Fibroblast of lung (primary cell): ENCODE data around the gene HDHD3. TPM values are rescaled to one million over a fixed set of nuclear protein-coding genes. Genes with fewer than 3 reads are reported as not detected.

Experiments used
- DNase-seq, 2 donors: peaks; one replicate each; pipeline versions ENCODE4 v3.0.0 to v3.0.0-alpha.2; 2010; ENCODE audit warnings: low read depth in 2 of 2
- H2AFZ ChIP-seq: 2 replicates; pipeline ENCODE4 v1.5.1; 2012; ENCODE audit warnings: low read length, control low read depth, inconsistent platforms
- H3K27ac ChIP-seq: 2 replicates; pipeline ENCODE4 v1.5.1; 2011; ENCODE audit warnings: low read length, control low read depth; ENCODE audit not compliant: insufficient read depth
- H3K27me3 ChIP-seq: 2 replicates; pipeline ENCODE4 v1.5.1; 2011; ENCODE audit warnings: mild to moderate bottlenecking, low read length; ENCODE audit not compliant: control insufficient read depth, insufficient read depth
- H3K36me3 ChIP-seq: 2 replicates; pipeline ENCODE4 v1.5.1; 2011; ENCODE audit warnings: low read length; ENCODE audit not compliant: control insufficient read depth, insufficient read depth
- H3K4me1 ChIP-seq: 2 replicates; pipeline ENCODE4 v1.5.1; 2011; ENCODE audit warnings: low read length; ENCODE audit not compliant: control insufficient read depth, insufficient read depth; ENCODE audit errors: extremely low read depth
- H3K4me2 ChIP-seq: 2 replicates; pipeline ENCODE4 v1.5.1; 2011; ENCODE audit warnings: low read length, control low read depth; ENCODE audit not compliant: insufficient read depth; ENCODE audit errors: extremely low read depth
- H3K4me3 ChIP-seq, 4 experiments: fragments of 200-600 bp in 1 of 4; sonication (generic) in 1 of 4; replicated peaks in 1 of 4; 2 replicates each; pipeline ENCODE4 v1.5.1; 2011 to 2016; ENCODE audit warnings: low read length in 4 of 4, low read depth in 3 of 4, mild to moderate bottlenecking in 3 of 4, control low read depth in 2 of 4, inconsistent platforms in 1 of 4, mixed read lengths in 1 of 4; ENCODE audit not compliant: insufficient read depth in 1 of 4; ENCODE audit errors: control extremely low read depth in 1 of 4
- H3K79me2 ChIP-seq: 2 replicates; pipeline ENCODE4 v1.5.1; 2012; ENCODE audit warnings: mild to moderate bottlenecking, low read length, inconsistent platforms; ENCODE audit not compliant: control insufficient read depth, insufficient read depth
- H3K9ac ChIP-seq: 2 replicates; pipeline ENCODE4 v1.5.1; 2011; ENCODE audit warnings: mild to moderate bottlenecking, low read length, control low read depth; ENCODE audit not compliant: insufficient read depth
- H3K9me3 ChIP-seq: 2 replicates; pipeline ENCODE4 v1.5.1; 2012; ENCODE audit warnings: low read depth, low read length; ENCODE audit not compliant: control insufficient read depth, insufficient read depth
- H4K20me1 ChIP-seq: 2 replicates; pipeline ENCODE4 v1.5.1; 2011; ENCODE audit warnings: low read length; ENCODE audit not compliant: control insufficient read depth, insufficient read depth; ENCODE audit errors: extremely low read depth
- CTCF ChIP-seq, 2 donors: IDR thresholded peaks in 1 of 2; conservative IDR thresholded peaks in 1 of 2; 1 replicate in 1 of 2; 2 replicates in 1 of 2; pipeline ENCODE4 v1.5.1; 2011 to 2012; ENCODE audit warnings: low read length in 2 of 2, control low read depth in 1 of 2, inconsistent platforms in 1 of 2, low read depth in 1 of 2, mild to moderate bottlenecking in 1 of 2
- EZH2 ChIP-seq: IDR thresholded peaks from 2 replicates; pipeline ENCODE4 v1.5.1; 2012; ENCODE audit warnings: low read length, control low read depth, mild to moderate bottlenecking; ENCODE audit errors: missing control alignments
- polyA plus RNA-seq, 2 donors: library from polyadenylated mRNA; depleted of rRNA in 1 of 2; stranded (reverse) in 1 of 2; unstranded in 1 of 2; fragments of >200 nt; gene quantifications; 2 replicates each; pipeline ENCODE4 v1.2.1, GENCODE V29; 2011 to 2012; ENCODE audit warnings: missing spikeins in 1 of 2
- total RNA-seq: library from RNA; depleted of rRNA; stranded (reverse); fragments of >200 nt; gene quantifications from 2 replicates; pipeline ENCODE4 v1.2.1, GENCODE V29; 2014

HDHD3 gene
- total and polyA plus RNA-seq, 2 donors (not counting 1 experiment from before 2014, with no cell fraction given), result 6.5 to 14.2 TPM

DNA sequence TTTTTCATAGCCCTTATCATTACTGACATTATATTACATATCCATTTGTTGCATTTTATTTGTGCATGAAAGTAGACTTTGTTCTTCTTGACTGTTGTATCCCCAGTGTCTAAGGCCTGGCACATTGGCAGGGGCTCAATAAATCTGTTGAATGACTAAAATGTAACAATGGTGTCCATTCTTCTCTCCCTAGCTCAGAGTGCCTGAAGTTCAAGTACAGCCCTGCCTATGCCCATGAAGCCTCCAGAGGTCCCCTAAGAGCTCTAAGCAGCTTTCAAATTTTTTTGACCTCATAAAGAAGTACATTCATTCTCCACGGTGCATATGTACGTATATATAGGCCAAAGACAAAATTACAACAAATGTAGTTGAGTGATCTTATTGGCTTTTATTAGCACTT, 31.6 kb downstream of the HDHD3 start:
- no peak for TF ChIP-seq CTCF (conservative IDR thresholded peaks at IDR 0.05 in 1 of 2, IDR thresholded peaks at IDR 0.05 in 1 of 2; ENCODE audit: low read depth in 1 of 2, low read length in 2 of 2)
- TF ChIP-seq EZH2, result no peak
- Histone ChIP-seq H4K20me1 (no peaks in the 10 kb centered on the region), H3K27me3 (peaks cover 9% of the 10 kb centered on the region), H3K9ac (no peak overlapping the region), H3K36me3 (no peaks in the 10 kb centered on the region), H3K9me3 (no peaks in the 10 kb centered on the region), H3K4me1 (no peaks in the 10 kb centered on the region), H3K27ac (no peak overlapping the region), H3K4me3 (no peak overlapping the region), H2AFZ (no peak overlapping the region), H3K79me2 (no peaks in the 10 kb centered on the region), H3K4me2 (no peak overlapping the region)
- no peak for DNase-seq

- Histone ChIP-seq H3K4me2 (no peak overlapping the region), H3K9ac (no peak overlapping the region), H3K4me1 (peaks cover 3% of the 10 kb centered on the region), H3K27ac (no peak overlapping the region), H3K4me3 (no peak overlapping the region), H3K36me3 (no peaks in the 10 kb centered on the region), H3K27me3 (peaks cover under 1% of the 10 kb centered on the region), H2AFZ (no peak overlapping the region), H3K9me3 (no peaks in the 10 kb centered on the region), H3K79me2 (no peaks in the 10 kb centered on the region), H4K20me1 (no peaks in the 10 kb centered on the region)
- TF ChIP-seq EZH2 (no peak), CTCF (conservative IDR thresholded peaks at IDR 0.05 in 1 of 2, IDR thresholded peaks at IDR 0.05 in 1 of 2; ENCODE audit: low read depth in 1 of 2, low read length in 2 of 2) (no peak)
- DNase-seq, result peak; percentile 27 to 50
Measured at GRCh38 chr9:113343732-113344231, 33.0 kb downstream of the HDHD3 start.

DNA sequence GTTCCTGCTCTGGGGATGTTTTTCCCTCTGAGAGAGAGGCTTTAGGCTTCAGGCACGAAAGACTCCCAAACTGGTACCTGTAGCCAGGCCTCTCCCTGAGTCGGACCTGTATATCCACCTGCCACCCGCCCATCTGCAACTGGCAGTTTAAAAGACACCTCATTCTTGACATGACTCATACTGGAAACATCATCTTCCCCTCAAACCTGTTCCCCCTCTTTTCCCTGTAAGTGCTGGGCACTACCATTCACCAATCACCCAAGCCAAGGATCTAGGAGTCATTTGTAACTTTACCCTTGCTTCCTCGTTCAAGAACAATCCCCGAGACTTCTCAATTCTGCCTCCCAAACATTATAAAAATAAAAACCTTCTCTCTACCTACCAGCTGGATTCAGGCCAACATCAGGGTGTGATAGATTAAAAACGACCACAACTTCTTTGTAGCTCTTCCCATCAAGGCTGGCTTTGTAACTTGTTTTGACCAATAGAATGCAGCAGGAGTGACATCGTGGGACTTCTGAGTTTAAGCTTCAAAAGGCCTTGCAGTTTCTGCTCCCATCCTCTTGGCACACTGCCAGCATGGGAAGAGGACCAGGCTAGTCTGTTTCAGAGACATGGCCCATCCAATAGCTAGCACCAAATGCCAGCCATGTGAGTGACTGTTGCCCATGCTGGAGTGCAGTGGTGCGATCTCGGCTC, 34.9 kb downstream of the HDHD3 start:
- Histone ChIP-seq H3K9me3 (no peaks in the 10 kb centered on the region), H3K36me3 (no peaks in the 10 kb centered on the region), H3K27me3 (no peaks in the 10 kb centered on the region), H3K4me2 (no peak overlapping the region), H4K20me1 (no peaks in the 10 kb centered on the region), H3K9ac (no peak overlapping the region), H3K4me1 (peaks cover 3% of the 10 kb centered on the region), H3K4me3 (no peak overlapping the region), H3K27ac (no peak overlapping the region), H3K79me2 (no peaks in the 10 kb centered on the region), H2AFZ (no peak overlapping the region)
- TF ChIP-seq CTCF (conservative IDR thresholded peaks at IDR 0.05 in 1 of 2, IDR thresholded peaks at IDR 0.05 in 1 of 2; ENCODE audit: low read depth in 1 of 2, low read length in 2 of 2) (no peak), EZH2 (no peak)
- no peak for DNase-seq
